ENCODE data around the gene MAGI2. TPM values are rescaled to one million over a fixed set of nuclear protein-coding genes. Genes with fewer than 3 reads are reported as not detected.

The MAGI2 gene
- total RNA-seq, 1 experiment from 2014 or later = 6.2 TPM

GRCh38 chr7:78363866-78364265 is 1089.6 kb downstream of the MAGI2 start:
- no peak for DNase-seq
- Histone ChIP-seq H3K4me3 (ENCODE audit: insufficient read depth, low read depth, low read length) (no peak overlapping the region), H3K36me3 (replicated peaks; ENCODE audit: control insufficient read depth, insufficient read depth, low read length) (no peaks in the 10 kb centered on the region), H3K27me3 (ENCODE audit: control insufficient read depth, insufficient read depth, low read length) (no peaks in the 10 kb centered on the region)

GRCh38 chr7:78359836-78360235 is 1093.6 kb downstream of the MAGI2 start:
- Histone ChIP-seq H3K36me3 (replicated peaks; ENCODE audit: control insufficient read depth, insufficient read depth, low read length) (no peaks in the 10 kb centered on the region), H3K27me3 (ENCODE audit: control insufficient read depth, insufficient read depth, low read length) (no peaks in the 10 kb centered on the region), H3K4me3 (ENCODE audit: insufficient read depth, low read depth, low read length) (no peak overlapping the region)
- no peak for DNase-seq

- H3K36me3 ChIP-seq (replicated peaks; ENCODE audit: control insufficient read depth, insufficient read depth, low read length) = no peaks in the 10 kb centered on the region
- DNase-seq = no peak
Observed at GRCh38 chr7:78357709-78358108, 1095.8 kb downstream of the MAGI2 start.

GRCh38 chr7:78355834-78356233 is 1097.6 kb downstream of the MAGI2 start:
- H3K4me3 ChIP-seq (ENCODE audit: insufficient read depth, low read depth, low read length) = no peak overlapping the region
- no peaks in the 10 kb centered on the region for H3K27me3 ChIP-seq (ENCODE audit: control insufficient read depth, insufficient read depth, low read length)
- H3K36me3 ChIP-seq (replicated peaks; ENCODE audit: control insufficient read depth, insufficient read depth, low read length) = no peaks in the 10 kb centered on the region
- DNase-seq = no peak

More at GRCh38 chr7:78357709-78358108, 1095.8 kb downstream of the MAGI2 start:
- H3K27me3 ChIP-seq (ENCODE audit: control insufficient read depth, insufficient read depth, low read length) = no peaks in the 10 kb centered on the region
- H3K4me3 ChIP-seq (ENCODE audit: insufficient read depth, low read depth, low read length) = no peak overlapping the region

GRCh38 chr7:78350926-78351325 is 1102.5 kb downstream of the MAGI2 start:
- H3K4me3 ChIP-seq (ENCODE audit: insufficient read depth, low read depth, low read length) = no peak overlapping the region
- H3K36me3 ChIP-seq (replicated peaks; ENCODE audit: control insufficient read depth, insufficient read depth, low read length) = no peaks in the 10 kb centered on the region
- H3K27me3 ChIP-seq (ENCODE audit: control insufficient read depth, insufficient read depth, low read length) = no peaks in the 10 kb centered on the region
- DNase-seq = no peak

GRCh38 chr7:78350391-78350790 is 1103.1 kb downstream of the MAGI2 start:
- DNase-seq = no peak
- Histone ChIP-seq H3K4me3 (ENCODE audit: insufficient read depth, low read depth, low read length) (no peak overlapping the region), H3K36me3 (replicated peaks; ENCODE audit: control insufficient read depth, insufficient read depth, low read length) (no peaks in the 10 kb centered on the region), H3K27me3 (ENCODE audit: control insufficient read depth, insufficient read depth, low read length) (no peaks in the 10 kb centered on the region)

GRCh38 chr7:78346827-78347226 is 1106.6 kb downstream of the MAGI2 start:
- Histone ChIP-seq H3K27me3 (ENCODE audit: control insufficient read depth, insufficient read depth, low read length) (no peaks in the 10 kb centered on the region), H3K4me3 (ENCODE audit: insufficient read depth, low read depth, low read length) (no peak overlapping the region), H3K36me3 (replicated peaks; ENCODE audit: control insufficient read depth, insufficient read depth, low read length) (no peaks in the 10 kb centered on the region)
- DNase-seq = no peak

GRCh38 chr7:78345979-78346378 is 1107.5 kb downstream of the MAGI2 start:
- H3K36me3 ChIP-seq (replicated peaks; ENCODE audit: control insufficient read depth, insufficient read depth, low read length) = no peaks in the 10 kb centered on the region
- no peak overlapping the region for H3K4me3 ChIP-seq (ENCODE audit: insufficient read depth, low read depth, low read length)
- no peaks in the 10 kb centered on the region for H3K27me3 ChIP-seq (ENCODE audit: control insufficient read depth, insufficient read depth, low read length)
- DNase-seq = no peak

GRCh38 chr7:78345293-78345911 is 1108.1 kb downstream of the MAGI2 start:
- DNase-seq = no peak
- Histone ChIP-seq H3K4me3 (ENCODE audit: insufficient read depth, low read depth, low read length) (no peak overlapping the region), H3K36me3 (replicated peaks; ENCODE audit: control insufficient read depth, insufficient read depth, low read length) (no peaks in the 10 kb centered on the region), H3K27me3 (ENCODE audit: control insufficient read depth, insufficient read depth, low read length) (no peaks in the 10 kb centered on the region)

- Histone ChIP-seq H3K36me3 (replicated peaks; ENCODE audit: control insufficient read depth, insufficient read depth, low read length) (no peaks in the 10 kb centered on the region), H3K4me3 (ENCODE audit: insufficient read depth, low read depth, low read length) (no peak overlapping the region), H3K27me3 (ENCODE audit: control insufficient read depth, insufficient read depth, low read length) (no peaks in the 10 kb centered on the region)
- no peak for DNase-seq
Observed at GRCh38 chr7:78334426-78334825, 1119.0 kb downstream of the MAGI2 start.

GRCh38 chr7:78333530-78334425 is 1119.7 kb downstream of the MAGI2 start:
- Histone ChIP-seq H3K4me3 (ENCODE audit: insufficient read depth, low read depth, low read length) (no peak overlapping the region), H3K36me3 (replicated peaks; ENCODE audit: control insufficient read depth, insufficient read depth, low read length) (no peaks in the 10 kb centered on the region), H3K27me3 (ENCODE audit: control insufficient read depth, insufficient read depth, low read length) (no peaks in the 10 kb centered on the region)
- DNase-seq = no peak

GRCh38 chr7:78329001-78329655 is 1124.3 kb downstream of the MAGI2 start:
- no peak for DNase-seq
- Histone ChIP-seq H3K4me3 (ENCODE audit: insufficient read depth, low read depth, low read length) (no peak overlapping the region), H3K36me3 (replicated peaks; ENCODE audit: control insufficient read depth, insufficient read depth, low read length) (no peaks in the 10 kb centered on the region), H3K27me3 (ENCODE audit: control insufficient read depth, insufficient read depth, low read length) (no peaks in the 10 kb centered on the region)

- Histone ChIP-seq H3K27me3 (ENCODE audit: control insufficient read depth, insufficient read depth, low read length) (no peaks in the 10 kb centered on the region), H3K36me3 (replicated peaks; ENCODE audit: control insufficient read depth, insufficient read depth, low read length) (no peaks in the 10 kb centered on the region)
Observed at GRCh38 chr7:78327718-78328117, 1125.7 kb downstream of the MAGI2 start.

GRCh38 chr7:78326876-78327275 is 1126.6 kb downstream of the MAGI2 start:
- H3K36me3 ChIP-seq (replicated peaks; ENCODE audit: control insufficient read depth, insufficient read depth, low read length) = no peaks in the 10 kb centered on the region
- H3K27me3 ChIP-seq (ENCODE audit: control insufficient read depth, insufficient read depth, low read length) = no peaks in the 10 kb centered on the region
- DNase-seq = no peak
- no peak overlapping the region for H3K4me3 ChIP-seq (ENCODE audit: insufficient read depth, low read depth, low read length)

More at GRCh38 chr7:78327718-78328117, 1125.7 kb downstream of the MAGI2 start:
- no peak overlapping the region for H3K4me3 ChIP-seq (ENCODE audit: insufficient read depth, low read depth, low read length)
- DNase-seq = no peak

GRCh38 chr7:78326189-78326588 is 1127.3 kb downstream of the MAGI2 start:
- H3K27me3 ChIP-seq (ENCODE audit: control insufficient read depth, insufficient read depth, low read length) = no peaks in the 10 kb centered on the region
- DNase-seq = no peak

More at GRCh38 chr7:78326189-78326588, 1127.3 kb downstream of the MAGI2 start:
- Histone ChIP-seq H3K36me3 (replicated peaks; ENCODE audit: control insufficient read depth, insufficient read depth, low read length) (no peaks in the 10 kb centered on the region), H3K4me3 (ENCODE audit: insufficient read depth, low read depth, low read length) (no peak overlapping the region)
